ENCODE data around the gene GPR25.

GPR25 gene

GRCh38 chr1:200873116-200873670 lies 412 bp downstream of the GPR25 start:
- DNase-seq (ENCODE audit: low read depth, low spot score), result no peak

GRCh38 chr1:200873671-200874397 lies 1.1 kb downstream of the GPR25 start:
- no peak for DNase-seq (ENCODE audit: low read depth, low spot score)

- no peak for DNase-seq (ENCODE audit: low read depth, low spot score)
These were observed 1.9 kb downstream of the GPR25 start for GRCh38 chr1:200874694-200875093.

- DNase-seq (ENCODE audit: low read depth, low spot score), result no peak
These were observed 2.6 kb downstream of the GPR25 start for GRCh38 chr1:200875416-200875815.

GRCh38 chr1:200877010-200877409 lies 4.2 kb downstream of the GPR25 start:
- DNase-seq (ENCODE audit: low read depth, low spot score), result no peak

GRCh38 chr1:200877839-200878551 lies 5.2 kb downstream of the GPR25 start:
- no peak for DNase-seq (ENCODE audit: low read depth, low spot score)

- no peak for DNase-seq (ENCODE audit: low read depth, low spot score)
These were observed 7.4 kb downstream of the GPR25 start for GRCh38 chr1:200880212-200880611.

GRCh38 chr1:200883118-200883517 lies 10.3 kb downstream of the GPR25 start:
- DNase-seq (ENCODE audit: low read depth, low spot score), result no peak

- no peak for DNase-seq (ENCODE audit: low read depth, low spot score)
These were observed 13.0 kb downstream of the GPR25 start for GRCh38 chr1:200885623-200886402.

GRCh38 chr1:200886594-200886993 lies 13.8 kb downstream of the GPR25 start:
- no peak for DNase-seq (ENCODE audit: low read depth, low spot score)

- DNase-seq (ENCODE audit: low read depth, low spot score), result no peak
These were observed 14.3 kb downstream of the GPR25 start for GRCh38 chr1:200887036-200887435.

- no peak for DNase-seq (ENCODE audit: low read depth, low spot score)
These were observed 15.1 kb downstream of the GPR25 start for GRCh38 chr1:200887772-200888348.

- no peak for DNase-seq (ENCODE audit: low read depth, low spot score)
These were observed 15.6 kb downstream of the GPR25 start for GRCh38 chr1:200888349-200888838.

GRCh38 chr1:200889571-200889970 lies 16.8 kb downstream of the GPR25 start:
- DNase-seq (ENCODE audit: low read depth, low spot score), result no peak

GRCh38 chr1:200890027-200890426 lies 17.2 kb downstream of the GPR25 start:
- DNase-seq (ENCODE audit: low read depth, low spot score), result no peak

GRCh38 chr1:200890818-200891773 lies 18.3 kb downstream of the GPR25 start:
- DNase-seq (ENCODE audit: low read depth, low spot score), result no peak

GRCh38 chr1:200891774-200892157 lies 19.0 kb downstream of the GPR25 start:
- DNase-seq (ENCODE audit: low read depth, low spot score), result no peak

- DNase-seq (ENCODE audit: low read depth, low spot score), result no peak
These were observed 19.8 kb downstream of the GPR25 start for GRCh38 chr1:200892546-200892945.

GRCh38 chr1:200892958-200893357 lies 20.2 kb downstream of the GPR25 start:
- DNase-seq (ENCODE audit: low read depth, low spot score), result no peak

GRCh38 chr1:200893411-200893901 lies 20.7 kb downstream of the GPR25 start:
- no peak for DNase-seq (ENCODE audit: low read depth, low spot score)
